Breast epithelium (tissue), 4 donors: ENCODE results near the gene NLK. TPM values are rescaled to one million over a fixed set of nuclear protein-coding genes. Genes with fewer than 3 reads are reported as not detected.
A peak's percentile ranks its signal among the peaks of the same experiment; 100 is the strongest.

Experiments
- DNase-seq, 2 donors: peaks; one replicate each; pipeline ENCODE4 v3.0.0-alpha.2; 2019; ENCODE audit warnings: low spot score in 2 of 2
- H3K27ac ChIP-seq, 2 donors: fragments of 200-600 bp; sonication (generic) in 1 of 2; one replicate each; pipeline ENCODE4 v1.5.1; 2016 to 2019; ENCODE audit warnings: mild to moderate bottlenecking in 1 of 2
- H3K27me3 ChIP-seq, 2 donors: fragments of 200-600 bp; sonication (generic) in 1 of 2; one replicate each; pipeline versions ENCODE4 v1.5.1 to v1.6.0; 2017 to 2019; ENCODE audit warnings: control low read depth in 1 of 2, mild to moderate bottlenecking in 1 of 2
- H3K36me3 ChIP-seq: fragments of 200-600 bp; one replicate; pipeline ENCODE4 v1.5.1; 2019
- H3K4me1 ChIP-seq, 2 donors: fragments of 200-600 bp; sonication (generic); one replicate each; pipeline ENCODE4 v1.5.1; 2016 to 2019; ENCODE audit warnings: control low read depth in 1 of 2
- H3K4me3 ChIP-seq, 3 donors: fragments of 200-600 bp; sonication (generic); 1 replicate in 2 of 3; 2 replicates in 1 of 3; pipeline ENCODE4 v1.5.1; 2016 to 2019; ENCODE audit warnings: mild to moderate bottlenecking in 3 of 3, moderate library complexity in 2 of 3
- H3K9me3 ChIP-seq, 2 donors: fragments of 200-600 bp; sonication (generic) in 1 of 2; one replicate each; pipeline ENCODE4 v1.5.1; 2016 to 2019; ENCODE audit warnings: control low read depth in 1 of 2
- CTCF ChIP-seq, 3 donors: fragments of 450-650 bp; IDR thresholded peaks; one replicate each; pipeline ENCODE4 v1.5.1; 2016 to 2017; ENCODE audit warnings: antibody characterized with exemption in 3 of 3, mild to moderate bottlenecking in 3 of 3, moderate library complexity in 3 of 3
- POLR2A ChIP-seq: fragments of 450-650 bp; IDR thresholded peaks from one replicate; pipeline ENCODE4 v1.6.1; 2016; ENCODE audit warnings: antibody characterized with exemption, mild to moderate bottlenecking, moderate library complexity
- POLR2AphosphoS5 ChIP-seq, 3 donors: sonication (generic); formaldehyde crosslinking; IDR thresholded peaks; one replicate each; pipeline ENCODE4 v1.6.1; 2017; ENCODE audit warnings: antibody characterized with exemption in 3 of 3
- intact Hi-C: fragments of 100-400 bp; cut with DNase I; formaldehyde crosslinking; loops from one replicate; pipeline ENCODE4 v1.15.1; 2023; ENCODE audit warnings: low total_unique reads
- total RNA-seq, 3 donors: library from RNA; depleted of rRNA; stranded (reverse); fragments of >200 nt; gene quantifications; one replicate each; pipeline ENCODE4 v1.1.0, GENCODE V29; 2016

Gene NLK
- total RNA-seq, 3 donors from 2014 or later: 19.8 to 35.1 (median 27.5) TPM

GRCh38 chr17:28078341-28079229 is 36.1 kb downstream of the NLK start:
- DNase-seq: no peak
- no peaks in the 10 kb centered on the region for H3K9me3 ChIP-seq
- intact Hi-C loops: no loop called here
- H3K4me1 ChIP-seq: no peaks in the 10 kb centered on the region
- no peaks in the 10 kb centered on the region for H3K27me3 ChIP-seq
- no peak for TF ChIP-seq POLR2A
- no peak overlapping the region for H3K27ac ChIP-seq
- H3K4me3 ChIP-seq: no peak overlapping the region
- H3K36me3 ChIP-seq: no peaks in the 10 kb centered on the region

GRCh38 chr17:28081467-28081866 is 39.0 kb downstream of the NLK start:
- intact Hi-C loops: no loop called here
- TF ChIP-seq CTCF (IDR thresholded peaks at IDR 0.05): no peak
- TF ChIP-seq POLR2AphosphoS5 (IDR thresholded peaks at IDR 0.05): no peak
- TF ChIP-seq POLR2A: no peak

GRCh38 chr17:28085766-28086165 is 43.3 kb downstream of the NLK start:
- no peak overlapping the region for H3K4me3 ChIP-seq
- no peaks in the 10 kb centered on the region for H3K27me3 ChIP-seq
- intact Hi-C loops: no loop called here
- no peaks in the 10 kb centered on the region for H3K9me3 ChIP-seq
- no peak overlapping the region for H3K27ac ChIP-seq
- TF ChIP-seq CTCF (IDR thresholded peaks at IDR 0.05) (no peak), POLR2AphosphoS5 (IDR thresholded peaks at IDR 0.05) (no peak), POLR2A (no peak)
- DNase-seq: no peak
- no peaks in the 10 kb centered on the region for H3K36me3 ChIP-seq
- no peaks in the 10 kb centered on the region for H3K4me1 ChIP-seq

More at GRCh38 chr17:28081467-28081866, 39.0 kb downstream of the NLK start:
- DNase-seq: no peak
- H3K4me1 ChIP-seq: no peaks in the 10 kb centered on the region
- no peak overlapping the region for H3K4me3 ChIP-seq
- peak overlapping the region in 1 of 2 donors; percentile 33 for H3K27ac ChIP-seq
- H3K9me3 ChIP-seq: no peaks in the 10 kb centered on the region
- H3K27me3 ChIP-seq: no peaks in the 10 kb centered on the region
- no peaks in the 10 kb centered on the region for H3K36me3 ChIP-seq

GRCh38 chr17:28086519-28086918 is 44.0 kb downstream of the NLK start:
- intact Hi-C loops: no loop called here
- Histone ChIP-seq H3K9me3 (no peaks in the 10 kb centered on the region), H3K36me3 (no peaks in the 10 kb centered on the region), H3K27me3 (no peaks in the 10 kb centered on the region), H3K4me3 (no peak overlapping the region), H3K27ac (no peak overlapping the region), H3K4me1 (no peaks in the 10 kb centered on the region)
- no peak for TF ChIP-seq POLR2AphosphoS5 (IDR thresholded peaks at IDR 0.05)
- no peak for DNase-seq

- Histone ChIP-seq H3K36me3 (no peaks in the 10 kb centered on the region), H3K9me3 (no peaks in the 10 kb centered on the region), H3K27me3 (no peaks in the 10 kb centered on the region), H3K4me3 (no peak overlapping the region), H3K4me1 (no peaks in the 10 kb centered on the region), H3K27ac (no peak overlapping the region)
- DNase-seq: no peak
- no peak for TF ChIP-seq POLR2AphosphoS5 (IDR thresholded peaks at IDR 0.05)
- TF ChIP-seq POLR2A: no peak
- TF ChIP-seq CTCF (IDR thresholded peaks at IDR 0.05): no peak
- intact Hi-C loops: no loop called here
Measured at GRCh38 chr17:28087743-28088142, 45.3 kb downstream of the NLK start.

GRCh38 chr17:28090551-28090950 is 48.1 kb downstream of the NLK start:
- Histone ChIP-seq H3K4me1 (no peaks in the 10 kb centered on the region), H3K27me3 (no peaks in the 10 kb centered on the region), H3K36me3 (no peaks in the 10 kb centered on the region), H3K27ac (no peak overlapping the region), H3K4me3 (no peak overlapping the region), H3K9me3 (no peaks in the 10 kb centered on the region)
- intact Hi-C loops: no loop called here
- no peak for DNase-seq
- TF ChIP-seq POLR2AphosphoS5 (IDR thresholded peaks at IDR 0.05): no peak
- TF ChIP-seq POLR2A: no peak
- TF ChIP-seq CTCF (IDR thresholded peaks at IDR 0.05): no peak
